NCI-H526 treated with DMSO at 0.1 percent for 48 hours (cell line): ENCODE results near the gene RAMAC.
A peak's percentile ranks its signal among the peaks of the same experiment; 100 is the strongest.
"Not testable (repeated sequence)": the region's sequence is repeated elsewhere in the genome, so short reads cannot be mapped to it uniquely, and the experiment has no call there.

Experiments
- DNase-seq: peaks from one replicate; lab custom pipeline; 2025; lab: John Stamatoyannopoulos, UW

RAMAC gene

GRCh38 chr15:82985688-82986441 lies at the start of gene RAMAC:
TSS of gene RAMAC (plus strand) at chr15:82986210. CDS start at chr15:82989019, 2,809 bp downstream.
- DNase-seq: peak; percentile 90

GRCh38 chr15:82936966-82937711 lies 48.9 kb upstream of the RAMAC start:
- DNase-seq: no peak

- DNase-seq: no peak
Measured at GRCh38 chr15:82937712-82938058, 48.3 kb upstream of the RAMAC start.

GRCh38 chr15:82939678-82940077 lies 46.3 kb upstream of the RAMAC start:
- DNase-seq: not testable (repeated sequence)

GRCh38 chr15:82942691-82943090 lies 43.3 kb upstream of the RAMAC start:
- DNase-seq: no peak

GRCh38 chr15:82943176-82943575 lies 42.8 kb upstream of the RAMAC start:
- no peak for DNase-seq

- DNase-seq: no peak
Measured at GRCh38 chr15:82944056-82944455, 42.0 kb upstream of the RAMAC start.

- DNase-seq: no peak
Measured at GRCh38 chr15:82944821-82945220, 41.2 kb upstream of the RAMAC start.

GRCh38 chr15:82945326-82945725 lies 40.7 kb upstream of the RAMAC start:
- no peak for DNase-seq

GRCh38 chr15:82946155-82946701 lies 39.8 kb upstream of the RAMAC start:
- no peak for DNase-seq

GRCh38 chr15:82950295-82950694 lies 35.7 kb upstream of the RAMAC start:
- no peak for DNase-seq

- no peak for DNase-seq
Measured at GRCh38 chr15:82950746-82951370, 35.2 kb upstream of the RAMAC start.

- DNase-seq: no peak
Measured at GRCh38 chr15:82951472-82952157, 34.4 kb upstream of the RAMAC start.

- peak; percentile 56 for DNase-seq
Measured at GRCh38 chr15:82952158-82953081, 33.6 kb upstream of the RAMAC start, which contains the start of gene HOMER2. TSS of gene HOMER2 (minus strand) at chr15:82952720. CDS start at chr15:82952535, 185 bp downstream.

GRCh38 chr15:82958638-82959037 lies 27.4 kb upstream of the RAMAC start:
- DNase-seq: no peak

- no peak for DNase-seq
Measured at GRCh38 chr15:82959423-82959822, 26.6 kb upstream of the RAMAC start.

GRCh38 chr15:82960766-82961165 lies 25.2 kb upstream of the RAMAC start:
- no peak for DNase-seq

GRCh38 chr15:82963471-82964341 lies 22.3 kb upstream of the RAMAC start:
- DNase-seq: no peak

- DNase-seq: no peak
Measured at GRCh38 chr15:82964890-82965289, 21.1 kb upstream of the RAMAC start.

GRCh38 chr15:82966671-82967071 lies 19.3 kb upstream of the RAMAC start:
- DNase-seq: no peak
